HEK293 (cell line): ENCODE results near the gene HSPG2.

Experiments used
- HIC1 ChIP-seq: fragments of 450-650 bp; formaldehyde crosslinking; IDR thresholded peaks from 2 replicates; pipeline ENCODE4 v1.5.1; 2016; ENCODE audit warnings: missing biosample characterization, missing genetic modification characterization
- KLF10 ChIP-seq: fragments of 450-650 bp; IDR thresholded peaks from 2 replicates; pipeline ENCODE4 v1.5.1; 2018; ENCODE audit warnings: missing biosample characterization, mild to moderate bottlenecking, missing genetic modification characterization
- OVOL3 ChIP-seq: fragments of 450-650 bp; formaldehyde crosslinking; IDR thresholded peaks from 2 replicates; pipeline ENCODE4 v1.5.1; 2016; ENCODE audit warnings: missing biosample characterization, missing genetic modification characterization
- TCF7L2 ChIP-seq: IDR thresholded peaks from 2 replicates; pipeline ENCODE4 v1.6.1; 2011; ENCODE audit warnings: low read depth, mild to moderate bottlenecking, inconsistent platforms, low read length, moderate library complexity, borderline replicate concordance
- YY2 ChIP-seq: fragments of 450-650 bp; formaldehyde crosslinking; IDR thresholded peaks from 2 replicates; pipeline ENCODE4 v1.5.1; 2016; ENCODE audit warnings: missing biosample characterization, missing genetic modification characterization
- ZBTB21 ChIP-seq: fragments of 450-650 bp; formaldehyde crosslinking; IDR thresholded peaks from 2 replicates; pipeline ENCODE4 v1.5.1; 2017; ENCODE audit warnings: missing biosample characterization, missing genetic modification characterization
- ZBTB8A ChIP-seq: fragments of 450-650 bp; formaldehyde crosslinking; IDR thresholded peaks from 2 replicates; pipeline ENCODE4 v1.5.1; 2016; ENCODE audit warnings: missing biosample characterization, missing genetic modification characterization
- ZEB2 ChIP-seq: fragments of 450-650 bp; formaldehyde crosslinking; IDR thresholded peaks from 2 replicates; pipeline ENCODE4 v1.5.1; 2016; ENCODE audit warnings: missing biosample characterization, missing genetic modification characterization
- ZFP69B ChIP-seq: fragments of 450-650 bp; formaldehyde crosslinking; IDR thresholded peaks from 2 replicates; pipeline ENCODE4 v1.5.1; 2016; ENCODE audit warnings: missing biosample characterization, missing genetic modification characterization
- ZNF10 ChIP-seq: fragments of 450-650 bp; formaldehyde crosslinking; IDR thresholded peaks from 2 replicates; pipeline ENCODE4 v1.5.1; 2017; ENCODE audit warnings: missing biosample characterization, missing genetic modification characterization
- ZNF121 ChIP-seq: fragments of 450-650 bp; formaldehyde crosslinking; IDR thresholded peaks from 2 replicates; pipeline ENCODE4 v1.5.1; 2016; ENCODE audit warnings: missing biosample characterization, missing genetic modification characterization
- ZNF16 ChIP-seq: fragments of 450-650 bp; formaldehyde crosslinking; IDR thresholded peaks from 2 replicates; pipeline ENCODE4 v1.5.1; 2016; ENCODE audit warnings: low read depth, missing biosample characterization, missing genetic modification characterization
- ZNF2 ChIP-seq: fragments of 450-650 bp; formaldehyde crosslinking; IDR thresholded peaks from 2 replicates; pipeline ENCODE4 v1.5.1; 2016; ENCODE audit warnings: missing biosample characterization, missing genetic modification characterization
- ZNF24 ChIP-seq: fragments of 450-650 bp; formaldehyde crosslinking; IDR thresholded peaks from 2 replicates; pipeline ENCODE4 v1.5.1; 2016; ENCODE audit warnings: missing biosample characterization, missing genetic modification characterization
- ZNF324 ChIP-seq: fragments of 450-650 bp; formaldehyde crosslinking; IDR thresholded peaks from 2 replicates; pipeline ENCODE4 v1.5.1; 2016; ENCODE audit warnings: missing biosample characterization, missing genetic modification characterization
- ZNF37A ChIP-seq: fragments of 450-650 bp; IDR thresholded peaks from 2 replicates; pipeline ENCODE4 v1.5.1; 2018; ENCODE audit warnings: missing biosample characterization, missing genetic modification characterization
- ZNF391 ChIP-seq: fragments of 450-650 bp; formaldehyde crosslinking; IDR thresholded peaks from 2 replicates; pipeline ENCODE4 v1.5.1; 2016; ENCODE audit warnings: low read depth, missing biosample characterization, missing genetic modification characterization, borderline replicate concordance
- ZNF394 ChIP-seq: fragments of 450-650 bp; formaldehyde crosslinking; IDR thresholded peaks from 2 replicates; pipeline ENCODE4 v1.5.1; 2016; ENCODE audit warnings: missing biosample characterization, missing genetic modification characterization, mild to moderate bottlenecking, moderate library complexity, borderline replicate concordance
- ZNF501 ChIP-seq: fragments of 450-650 bp; formaldehyde crosslinking; IDR thresholded peaks from 2 replicates; pipeline ENCODE4 v1.5.1; 2016; ENCODE audit warnings: missing biosample characterization, missing genetic modification characterization
- ZNF510 ChIP-seq: fragments of 450-650 bp; formaldehyde crosslinking; IDR thresholded peaks from 2 replicates; pipeline ENCODE4 v1.5.1; 2018; ENCODE audit warnings: mild to moderate bottlenecking, missing genetic modification characterization, missing biosample characterization; ENCODE audit not compliant: insufficient replicate concordance
- ZNF561 ChIP-seq: fragments of 450-650 bp; IDR thresholded peaks from 2 replicates; pipeline ENCODE4 v1.5.1; 2018; ENCODE audit warnings: missing biosample characterization, missing genetic modification characterization, borderline replicate concordance
- ZNF571 ChIP-seq: fragments of 450-650 bp; formaldehyde crosslinking; IDR thresholded peaks from 2 replicates; pipeline ENCODE4 v1.5.0; 2017; ENCODE audit warnings: missing biosample characterization, missing genetic modification characterization
- ZNF585B ChIP-seq: fragments of 450-650 bp; formaldehyde crosslinking; IDR thresholded peaks from 2 replicates; pipeline ENCODE4 v1.5.1; 2016; ENCODE audit warnings: missing biosample characterization, missing genetic modification characterization
- ZNF624 ChIP-seq: fragments of 450-650 bp; formaldehyde crosslinking; IDR thresholded peaks from 2 replicates; pipeline ENCODE4 v1.5.1; 2017; ENCODE audit warnings: missing biosample characterization, missing genetic modification characterization
- ZNF785 ChIP-seq: fragments of 450-650 bp; formaldehyde crosslinking; IDR thresholded peaks from 2 replicates; pipeline ENCODE4 v1.5.1; 2016; ENCODE audit warnings: missing biosample characterization, missing genetic modification characterization
- ZSCAN16 ChIP-seq: fragments of 450-650 bp; formaldehyde crosslinking; IDR thresholded peaks from 2 replicates; pipeline ENCODE4 v1.5.1; 2016; ENCODE audit warnings: missing biosample characterization, missing genetic modification characterization
- TF ChIP-seq, protein P1 (sequence below): fragments of 450-650 bp; formaldehyde crosslinking; IDR thresholded peaks from 2 replicates; pipeline ENCODE4 v1.5.1; 2017; ENCODE audit warnings: missing biosample characterization, missing genetic modification characterization
- TF ChIP-seq, protein P2 (sequence below): sonication (generic); formaldehyde crosslinking; IDR thresholded peaks from 2 replicates; pipeline ENCODE4 v1.8.1; 2022; ENCODE audit warnings: mild to moderate bottlenecking, moderate library complexity, missing genetic modification reagents
- TF ChIP-seq, protein P3 (sequence below): fragments of 450-650 bp; formaldehyde crosslinking; IDR thresholded peaks from 2 replicates; pipeline ENCODE4 v1.5.1; 2016; ENCODE audit warnings: missing biosample characterization, missing genetic modification characterization
- TF ChIP-seq, protein P4 (sequence below): fragments of 450-650 bp; formaldehyde crosslinking; IDR thresholded peaks from 2 replicates; pipeline ENCODE4 v1.5.1; 2016; ENCODE audit warnings: missing biosample characterization, missing genetic modification characterization

The HSPG2 gene

GRCh38 chr1:21782868-21783678 is 154.0 kb downstream of the HSPG2 start, which contains the start of gene USP48 (continued):
- TF ChIP-seq ZNF501 (tag by site-specific recombination) (peak; percentile 11; the same call in 1 of the 2 replicates), ZSCAN16 (tag by site-specific recombination) (no peak), ZNF624 (tag by site-specific recombination) (no peak), ZNF391 (tag by site-specific recombination) (peak; percentile 90), ZNF785 (0 out of 2 replicates have a peak, but pooled peaks have one; percentile 34), ZNF16 (tag by site-specific recombination) (no peak), OVOL3 (tag by site-specific recombination) (0 out of 2 replicates have a peak, but pooled peaks have one; percentile 72), KLF10 (peak; percentile 86), ZNF2 (peak; percentile 79), HIC1 (tag by site-specific recombination) (peak; percentile 40; the same call in 1 of the 2 replicates), ZFP69B (tag by site-specific recombination) (peak; percentile 41), TCF7L2 (no peak), ZNF37A (tag by site-specific recombination) (no peak), ZNF10 (tag by site-specific recombination) (peak; percentile 21; the same call in 1 of the 2 replicates), ZBTB21 (peak; percentile 97), ZNF24 (tag by site-specific recombination) (peak; percentile 74; the same call in 1 of the 2 replicates), YY2 (tag by site-specific recombination) (0 out of 2 replicates have a peak, but pooled peaks have one; percentile 24), ZNF510 (tag by site-specific recombination) (peak; percentile 9), ZNF394 (tag by site-specific recombination) (peak; percentile 62), ZNF121 (tag by site-specific recombination) (peak; percentile 15; the same call in 1 of the 2 replicates), ZNF324 (0 out of 2 replicates have a peak, but pooled peaks have one; percentile 77), ZEB2 (peak; percentile 92), ZNF561 (peak; percentile 25; the same call in 1 of the 2 replicates), ZBTB8A (tag by site-specific recombination) (peak; percentile 98), ZNF571 (no peak), ZNF585B (tag by site-specific recombination) (0 out of 2 replicates have a peak, but pooled peaks have one; percentile 6)
- TF ChIP-seq, protein P1, sequence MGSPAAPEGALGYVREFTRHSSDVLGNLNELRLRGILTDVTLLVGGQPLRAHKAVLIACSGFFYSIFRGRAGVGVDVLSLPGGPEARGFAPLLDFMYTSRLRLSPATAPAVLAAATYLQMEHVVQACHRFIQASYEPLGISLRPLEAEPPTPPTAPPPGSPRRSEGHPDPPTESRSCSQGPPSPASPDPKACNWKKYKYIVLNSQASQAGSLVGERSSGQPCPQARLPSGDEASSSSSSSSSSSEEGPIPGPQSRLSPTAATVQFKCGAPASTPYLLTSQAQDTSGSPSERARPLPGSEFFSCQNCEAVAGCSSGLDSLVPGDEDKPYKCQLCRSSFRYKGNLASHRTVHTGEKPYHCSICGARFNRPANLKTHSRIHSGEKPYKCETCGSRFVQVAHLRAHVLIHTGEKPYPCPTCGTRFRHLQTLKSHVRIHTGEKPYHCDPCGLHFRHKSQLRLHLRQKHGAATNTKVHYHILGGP (tag by site-specific recombination) = no peak
- TF ChIP-seq, protein P2, sequence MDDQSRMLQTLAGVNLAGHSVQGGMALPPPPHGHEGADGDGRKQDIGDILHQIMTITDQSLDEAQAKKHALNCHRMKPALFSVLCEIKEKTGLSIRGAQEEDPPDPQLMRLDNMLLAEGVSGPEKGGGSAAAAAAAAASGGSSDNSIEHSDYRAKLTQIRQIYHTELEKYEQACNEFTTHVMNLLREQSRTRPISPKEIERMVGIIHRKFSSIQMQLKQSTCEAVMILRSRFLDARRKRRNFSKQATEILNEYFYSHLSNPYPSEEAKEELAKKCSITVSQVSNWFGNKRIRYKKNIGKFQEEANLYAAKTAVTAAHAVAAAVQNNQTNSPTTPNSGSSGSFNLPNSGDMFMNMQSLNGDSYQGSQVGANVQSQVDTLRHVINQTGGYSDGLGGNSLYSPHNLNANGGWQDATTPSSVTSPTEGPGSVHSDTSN (CRISPR knock-in tag) = peak; percentile 93
- TF ChIP-seq, protein P3, sequence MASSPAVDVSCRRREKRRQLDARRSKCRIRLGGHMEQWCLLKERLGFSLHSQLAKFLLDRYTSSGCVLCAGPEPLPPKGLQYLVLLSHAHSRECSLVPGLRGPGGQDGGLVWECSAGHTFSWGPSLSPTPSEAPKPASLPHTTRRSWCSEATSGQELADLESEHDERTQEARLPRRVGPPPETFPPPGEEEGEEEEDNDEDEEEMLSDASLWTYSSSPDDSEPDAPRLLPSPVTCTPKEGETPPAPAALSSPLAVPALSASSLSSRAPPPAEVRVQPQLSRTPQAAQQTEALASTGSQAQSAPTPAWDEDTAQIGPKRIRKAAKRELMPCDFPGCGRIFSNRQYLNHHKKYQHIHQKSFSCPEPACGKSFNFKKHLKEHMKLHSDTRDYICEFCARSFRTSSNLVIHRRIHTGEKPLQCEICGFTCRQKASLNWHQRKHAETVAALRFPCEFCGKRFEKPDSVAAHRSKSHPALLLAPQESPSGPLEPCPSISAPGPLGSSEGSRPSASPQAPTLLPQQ (tag by site-specific recombination) = 0 out of 2 replicates have a peak, but pooled peaks have one; percentile 47
- TF ChIP-seq, protein P4, sequence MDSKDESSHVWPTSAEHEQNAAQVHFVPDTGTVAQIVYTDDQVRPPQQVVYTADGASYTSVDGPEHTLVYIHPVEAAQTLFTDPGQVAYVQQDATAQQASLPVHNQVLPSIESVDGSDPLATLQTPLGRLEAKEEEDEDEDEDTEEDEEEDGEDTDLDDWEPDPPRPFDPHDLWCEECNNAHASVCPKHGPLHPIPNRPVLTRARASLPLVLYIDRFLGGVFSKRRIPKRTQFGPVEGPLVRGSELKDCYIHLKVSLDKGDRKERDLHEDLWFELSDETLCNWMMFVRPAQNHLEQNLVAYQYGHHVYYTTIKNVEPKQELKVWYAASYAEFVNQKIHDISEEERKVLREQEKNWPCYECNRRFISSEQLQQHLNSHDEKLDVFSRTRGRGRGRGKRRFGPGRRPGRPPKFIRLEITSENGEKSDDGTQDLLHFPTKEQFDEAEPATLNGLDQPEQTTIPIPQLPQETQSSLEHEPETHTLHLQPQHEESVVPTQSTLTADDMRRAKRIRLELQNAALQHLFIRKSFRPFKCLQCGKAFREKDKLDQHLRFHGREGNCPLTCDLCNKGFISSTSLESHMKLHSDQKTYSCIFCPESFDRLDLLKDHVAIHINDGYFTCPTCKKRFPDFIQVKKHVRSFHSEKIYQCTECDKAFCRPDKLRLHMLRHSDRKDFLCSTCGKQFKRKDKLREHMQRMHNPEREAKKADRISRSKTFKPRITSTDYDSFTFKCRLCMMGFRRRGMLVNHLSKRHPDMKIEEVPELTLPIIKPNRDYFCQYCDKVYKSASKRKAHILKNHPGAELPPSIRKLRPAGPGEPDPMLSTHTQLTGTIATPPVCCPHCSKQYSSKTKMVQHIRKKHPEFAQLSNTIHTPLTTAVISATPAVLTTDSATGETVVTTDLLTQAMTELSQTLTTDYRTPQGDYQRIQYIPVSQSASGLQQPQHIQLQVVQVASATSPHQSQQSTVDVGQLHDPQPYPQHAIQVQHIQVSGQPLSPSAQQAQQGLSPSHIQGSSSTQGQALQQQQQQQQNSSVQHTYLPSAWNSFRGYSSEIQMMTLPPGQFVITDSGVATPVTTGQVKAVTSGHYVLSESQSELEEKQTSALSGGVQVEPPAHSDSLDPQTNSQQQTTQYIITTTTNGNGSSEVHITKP (tag by site-specific recombination) = peak; percentile 80
